ENCODE results near the gene HNRNPH3.
A peak's percentile ranks its signal among the peaks of the same experiment; 100 is the strongest.

The HNRNPH3 gene

DNA sequence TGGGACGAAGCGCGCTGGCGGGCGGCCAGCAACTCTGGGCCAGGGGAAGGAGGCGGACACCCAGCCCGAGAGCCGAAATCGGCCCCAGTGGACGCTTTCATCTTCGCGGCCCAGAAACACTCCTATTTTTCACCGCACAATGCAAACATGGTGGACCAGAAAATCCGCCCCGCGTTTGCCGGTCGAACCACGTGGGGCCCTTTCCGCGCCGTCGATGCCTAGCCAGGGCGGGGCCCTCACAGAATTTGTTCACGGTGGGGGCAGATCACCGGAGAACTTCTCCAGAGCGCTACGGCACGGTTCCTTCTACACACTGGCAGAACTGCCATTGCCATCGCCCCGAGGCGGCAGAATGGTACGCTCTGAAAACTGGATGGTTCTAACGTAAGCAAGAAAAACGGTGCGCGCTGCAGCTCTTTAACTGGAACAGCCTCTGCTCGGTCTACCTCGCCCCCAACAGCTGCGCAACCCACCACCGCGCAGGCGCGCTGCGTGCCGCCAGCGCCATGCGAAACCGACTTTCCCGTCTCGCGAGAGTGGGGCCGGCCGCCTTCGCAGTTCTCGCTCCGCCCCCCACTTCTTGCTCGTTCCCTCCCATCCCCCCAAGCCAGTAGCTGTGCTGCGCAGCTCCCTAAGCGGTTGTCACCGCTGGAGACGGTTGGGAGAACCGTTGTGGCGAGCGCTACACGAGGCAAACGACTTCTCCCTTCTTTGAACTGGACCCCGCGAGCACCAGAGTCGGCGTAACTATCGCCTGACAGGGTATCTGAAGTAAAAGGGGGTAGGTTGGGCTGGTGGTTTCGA lies at the start of gene HNRNPH3 (continued):
- TF ChIP-seq ZNF10 (tag by site-specific recombination; IDR thresholded peaks at IDR 0.05) (no peak), ZNF585B (tag by site-specific recombination; IDR thresholded peaks at IDR 0.05) (no peak), ZNF37A (tag by site-specific recombination; IDR thresholded peaks at IDR 0.05) (peak; percentile 56; the same call in 1 of the 2 replicates), GLIS2 (tag by site-specific recombination; IDR thresholded peaks at IDR 0.05) (peak; percentile 85), ZNF169 (tag by site-specific recombination; IDR thresholded peaks at IDR 0.05) (no peak), ZNF416 (tag by site-specific recombination; IDR thresholded peaks at IDR 0.05) (no peak), ZNF624 (tag by site-specific recombination; IDR thresholded peaks at IDR 0.05) (no peak), TRIM28 (IDR thresholded peaks at IDR 0.05; ENCODE audit: borderline replicate concordance, low read length) (peak; percentile 91; the same call in 1 of the 2 replicates), ZIC2 (tag by site-specific recombination; IDR thresholded peaks at IDR 0.05) (peak; percentile 39), ZNF555 (tag by site-specific recombination; conservative IDR thresholded peaks at IDR 0.05) (no peak), ZNF514 (tag by site-specific recombination; IDR thresholded peaks at IDR 0.05) (no peak), ZNF544 (tag by site-specific recombination; IDR thresholded peaks at IDR 0.05) (no peak), ZNF664 (tag by site-specific recombination; IDR thresholded peaks at IDR 0.05) (no peak), ZNF561 (tag by site-specific recombination; IDR thresholded peaks at IDR 0.05; ENCODE audit: borderline replicate concordance) (0 out of 2 replicates have a peak, but pooled peaks have one; percentile 4), ZNF707 (tag by site-specific recombination; IDR thresholded peaks at IDR 0.05) (no peak), SALL2 (tag by site-specific recombination; IDR thresholded peaks at IDR 0.05; ENCODE audit: borderline replicate concordance) (no peak), ZNF621 (tag by site-specific recombination; IDR thresholded peaks at IDR 0.05) (no peak), ZNF19 (tag by site-specific recombination; IDR thresholded peaks at IDR 0.05; ENCODE audit: low read depth) (no peak), BCL11B (tag by site-specific recombination; IDR thresholded peaks at IDR 0.05; ENCODE audit: low read depth) (no peak), ZNF146 (tag by site-specific recombination; IDR thresholded peaks at IDR 0.05) (no peak)
- TF ChIP-seq, protein P1, sequence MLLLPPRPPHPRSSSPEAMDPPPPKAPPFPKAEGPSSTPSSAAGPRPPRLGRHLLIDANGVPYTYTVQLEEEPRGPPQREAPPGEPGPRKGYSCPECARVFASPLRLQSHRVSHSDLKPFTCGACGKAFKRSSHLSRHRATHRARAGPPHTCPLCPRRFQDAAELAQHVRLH (tag by site-specific recombination; IDR thresholded peaks at IDR 0.05): peak; percentile 55
- TF ChIP-seq, protein P2, sequence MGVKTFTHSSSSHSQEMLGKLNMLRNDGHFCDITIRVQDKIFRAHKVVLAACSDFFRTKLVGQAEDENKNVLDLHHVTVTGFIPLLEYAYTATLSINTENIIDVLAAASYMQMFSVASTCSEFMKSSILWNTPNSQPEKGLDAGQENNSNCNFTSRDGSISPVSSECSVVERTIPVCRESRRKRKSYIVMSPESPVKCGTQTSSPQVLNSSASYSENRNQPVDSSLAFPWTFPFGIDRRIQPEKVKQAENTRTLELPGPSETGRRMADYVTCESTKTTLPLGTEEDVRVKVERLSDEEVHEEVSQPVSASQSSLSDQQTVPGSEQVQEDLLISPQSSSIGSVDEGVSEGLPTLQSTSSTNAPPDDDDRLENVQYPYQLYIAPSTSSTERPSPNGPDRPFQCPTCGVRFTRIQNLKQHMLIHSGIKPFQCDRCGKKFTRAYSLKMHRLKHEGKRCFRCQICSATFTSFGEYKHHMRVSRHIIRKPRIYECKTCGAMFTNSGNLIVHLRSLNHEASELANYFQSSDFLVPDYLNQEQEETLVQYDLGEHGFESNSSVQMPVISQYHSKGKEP (tag by site-specific recombination; IDR thresholded peaks at IDR 0.05): no peak
- TF ChIP-seq, protein P3, sequence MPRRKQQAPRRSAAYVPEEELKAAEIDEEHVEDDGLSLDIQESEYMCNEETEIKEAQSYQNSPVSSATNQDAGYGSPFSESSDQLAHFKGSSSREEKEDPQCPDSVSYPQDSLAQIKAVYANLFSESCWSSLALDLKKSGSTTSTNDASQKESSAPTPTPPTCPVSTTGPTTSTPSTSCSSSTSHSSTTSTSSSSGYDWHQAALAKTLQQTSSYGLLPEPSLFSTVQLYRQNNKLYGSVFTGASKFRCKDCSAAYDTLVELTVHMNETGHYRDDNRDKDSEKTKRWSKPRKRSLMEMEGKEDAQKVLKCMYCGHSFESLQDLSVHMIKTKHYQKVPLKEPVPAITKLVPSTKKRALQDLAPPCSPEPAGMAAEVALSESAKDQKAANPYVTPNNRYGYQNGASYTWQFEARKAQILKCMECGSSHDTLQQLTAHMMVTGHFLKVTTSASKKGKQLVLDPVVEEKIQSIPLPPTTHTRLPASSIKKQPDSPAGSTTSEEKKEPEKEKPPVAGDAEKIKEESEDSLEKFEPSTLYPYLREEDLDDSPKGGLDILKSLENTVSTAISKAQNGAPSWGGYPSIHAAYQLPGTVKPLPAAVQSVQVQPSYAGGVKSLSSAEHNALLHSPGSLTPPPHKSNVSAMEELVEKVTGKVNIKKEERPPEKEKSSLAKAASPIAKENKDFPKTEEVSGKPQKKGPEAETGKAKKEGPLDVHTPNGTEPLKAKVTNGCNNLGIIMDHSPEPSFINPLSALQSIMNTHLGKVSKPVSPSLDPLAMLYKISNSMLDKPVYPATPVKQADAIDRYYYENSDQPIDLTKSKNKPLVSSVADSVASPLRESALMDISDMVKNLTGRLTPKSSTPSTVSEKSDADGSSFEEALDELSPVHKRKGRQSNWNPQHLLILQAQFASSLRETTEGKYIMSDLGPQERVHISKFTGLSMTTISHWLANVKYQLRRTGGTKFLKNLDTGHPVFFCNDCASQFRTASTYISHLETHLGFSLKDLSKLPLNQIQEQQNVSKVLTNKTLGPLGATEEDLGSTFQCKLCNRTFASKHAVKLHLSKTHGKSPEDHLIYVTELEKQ (tag by site-specific recombination; IDR thresholded peaks at IDR 0.05; ENCODE audit: borderline replicate concordance): no peak
- TF ChIP-seq, protein P4, sequence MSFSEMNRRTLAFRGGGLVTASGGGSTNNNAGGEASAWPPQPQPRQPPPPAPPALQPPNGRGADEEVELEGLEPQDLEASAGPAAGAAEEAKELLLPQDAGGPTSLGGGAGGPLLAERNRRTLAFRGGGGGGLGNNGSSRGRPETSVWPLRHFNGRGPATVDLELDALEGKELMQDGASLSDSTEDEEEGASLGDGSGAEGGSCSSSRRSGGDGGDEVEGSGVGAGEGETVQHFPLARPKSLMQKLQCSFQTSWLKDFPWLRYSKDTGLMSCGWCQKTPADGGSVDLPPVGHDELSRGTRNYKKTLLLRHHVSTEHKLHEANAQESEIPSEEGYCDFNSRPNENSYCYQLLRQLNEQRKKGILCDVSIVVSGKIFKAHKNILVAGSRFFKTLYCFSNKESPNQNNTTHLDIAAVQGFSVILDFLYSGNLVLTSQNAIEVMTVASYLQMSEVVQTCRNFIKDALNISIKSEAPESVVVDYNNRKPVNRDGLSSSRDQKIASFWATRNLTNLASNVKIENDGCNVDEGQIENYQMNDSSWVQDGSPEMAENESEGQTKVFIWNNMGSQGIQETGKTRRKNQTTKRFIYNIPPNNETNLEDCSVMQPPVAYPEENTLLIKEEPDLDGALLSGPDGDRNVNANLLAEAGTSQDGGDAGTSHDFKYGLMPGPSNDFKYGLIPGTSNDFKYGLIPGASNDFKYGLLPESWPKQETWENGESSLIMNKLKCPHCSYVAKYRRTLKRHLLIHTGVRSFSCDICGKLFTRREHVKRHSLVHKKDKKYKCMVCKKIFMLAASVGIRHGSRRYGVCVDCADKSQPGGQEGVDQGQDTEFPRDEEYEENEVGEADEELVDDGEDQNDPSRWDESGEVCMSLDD (tag by site-specific recombination; IDR thresholded peaks at IDR 0.05): peak; percentile 90
- TF ChIP-seq, protein P5, sequence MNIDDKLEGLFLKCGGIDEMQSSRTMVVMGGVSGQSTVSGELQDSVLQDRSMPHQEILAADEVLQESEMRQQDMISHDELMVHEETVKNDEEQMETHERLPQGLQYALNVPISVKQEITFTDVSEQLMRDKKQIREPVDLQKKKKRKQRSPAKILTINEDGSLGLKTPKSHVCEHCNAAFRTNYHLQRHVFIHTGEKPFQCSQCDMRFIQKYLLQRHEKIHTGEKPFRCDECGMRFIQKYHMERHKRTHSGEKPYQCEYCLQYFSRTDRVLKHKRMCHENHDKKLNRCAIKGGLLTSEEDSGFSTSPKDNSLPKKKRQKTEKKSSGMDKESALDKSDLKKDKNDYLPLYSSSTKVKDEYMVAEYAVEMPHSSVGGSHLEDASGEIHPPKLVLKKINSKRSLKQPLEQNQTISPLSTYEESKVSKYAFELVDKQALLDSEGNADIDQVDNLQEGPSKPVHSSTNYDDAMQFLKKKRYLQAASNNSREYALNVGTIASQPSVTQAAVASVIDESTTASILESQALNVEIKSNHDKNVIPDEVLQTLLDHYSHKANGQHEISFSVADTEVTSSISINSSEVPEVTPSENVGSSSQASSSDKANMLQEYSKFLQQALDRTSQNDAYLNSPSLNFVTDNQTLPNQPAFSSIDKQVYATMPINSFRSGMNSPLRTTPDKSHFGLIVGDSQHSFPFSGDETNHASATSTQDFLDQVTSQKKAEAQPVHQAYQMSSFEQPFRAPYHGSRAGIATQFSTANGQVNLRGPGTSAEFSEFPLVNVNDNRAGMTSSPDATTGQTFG (tag by site-specific recombination; IDR thresholded peaks at IDR 0.05; ENCODE audit: borderline replicate concordance): no peak
- TF ChIP-seq, protein P6, sequence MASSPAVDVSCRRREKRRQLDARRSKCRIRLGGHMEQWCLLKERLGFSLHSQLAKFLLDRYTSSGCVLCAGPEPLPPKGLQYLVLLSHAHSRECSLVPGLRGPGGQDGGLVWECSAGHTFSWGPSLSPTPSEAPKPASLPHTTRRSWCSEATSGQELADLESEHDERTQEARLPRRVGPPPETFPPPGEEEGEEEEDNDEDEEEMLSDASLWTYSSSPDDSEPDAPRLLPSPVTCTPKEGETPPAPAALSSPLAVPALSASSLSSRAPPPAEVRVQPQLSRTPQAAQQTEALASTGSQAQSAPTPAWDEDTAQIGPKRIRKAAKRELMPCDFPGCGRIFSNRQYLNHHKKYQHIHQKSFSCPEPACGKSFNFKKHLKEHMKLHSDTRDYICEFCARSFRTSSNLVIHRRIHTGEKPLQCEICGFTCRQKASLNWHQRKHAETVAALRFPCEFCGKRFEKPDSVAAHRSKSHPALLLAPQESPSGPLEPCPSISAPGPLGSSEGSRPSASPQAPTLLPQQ (tag by site-specific recombination; IDR thresholded peaks at IDR 0.05): peak; percentile 84; the same call in 1 of the 2 replicates

Data from HEK293 (cell line).